Mammary epithelial cell (primary cell): Measurements from ENCODE around the gene ZSCAN29.

Experiments used
- CTCF ChIP-seq, 2 donors: IDR thresholded peaks in 1 of 2; conservative IDR thresholded peaks in 1 of 2; 2 replicates each; pipeline ENCODE4 v1.5.1; 2011 to 2012; ENCODE audit warnings: inconsistent platforms in 2 of 2, low read length in 2 of 2, mild to moderate bottlenecking in 2 of 2, control low read depth in 1 of 2, low read depth in 1 of 2; ENCODE audit not compliant: insufficient read depth in 1 of 2; ENCODE audit errors: extremely low read depth in 1 of 2
- EZH2 ChIP-seq: IDR thresholded peaks from 2 replicates; pipeline ENCODE4 v1.6.1; 2012; ENCODE audit warnings: low read length, inconsistent platforms, borderline replicate concordance

GRCh38 chr15:43370975-43371974, at the start of gene ZSCAN29, which contains the start of gene TUBGCP4:
- TF ChIP-seq CTCF (conservative IDR thresholded peaks at IDR 0.05 in 1 of 2, IDR thresholded peaks at IDR 0.05 in 1 of 2; ENCODE audit: extremely low read depth in 1 of 2, insufficient read depth in 1 of 2, low read depth in 1 of 2, low read length in 2 of 2), result peak; percentile 19 to 63
- no peak for TF ChIP-seq EZH2
